Gastroesophageal sphincter (tissue), 3 donors: Measurements from ENCODE around the gene PTPRS.

Source experiments
- EP300 ChIP-seq: sonication (generic); formaldehyde crosslinking; IDR thresholded peaks from one replicate; pipeline ENCODE4 v1.6.1; 2017; ENCODE audit warnings: antibody characterized with exemption, mild to moderate bottlenecking
- POLR2A ChIP-seq, 2 donors: fragments of 450-650 bp; IDR thresholded peaks; one replicate each; pipeline ENCODE4 v1.6.1; 2017; ENCODE audit warnings: antibody characterized with exemption in 2 of 2, mild to moderate bottlenecking in 2 of 2, moderate library complexity in 1 of 2
- TF ChIP-seq, protein P1 (sequence below), 4 experiments: fragments of 200-600 bp in 2 of 4; fragments of 450-650 bp in 2 of 4; sonication (generic) in 1 of 4; IDR thresholded peaks; one replicate each; pipeline ENCODE4 v1.5.1; 2017 to 2019; ENCODE audit warnings: antibody characterized with exemption in 4 of 4, mild to moderate bottlenecking in 2 of 4, moderate library complexity in 2 of 4

DNA sequence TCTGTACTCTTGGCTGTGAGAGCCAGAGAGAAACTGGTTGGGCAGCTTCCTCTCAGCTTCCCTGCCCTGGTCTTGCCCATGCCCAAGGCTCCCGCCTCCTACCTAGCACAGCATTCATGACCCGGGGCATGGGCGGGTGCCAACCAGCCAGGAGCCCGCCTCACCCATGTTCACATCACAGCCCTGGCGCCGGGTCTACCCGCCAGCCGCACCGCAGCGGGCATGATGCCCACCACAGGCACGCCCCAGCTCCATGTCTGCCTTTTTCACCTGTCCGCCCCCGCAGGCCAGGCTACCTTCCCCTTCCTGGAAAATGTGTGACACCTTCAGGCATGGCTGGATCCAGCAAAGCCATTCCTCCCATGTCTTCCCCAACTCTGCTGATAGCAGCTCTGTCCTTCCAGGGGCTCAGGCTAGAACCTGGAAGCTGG lies 42.1 kb downstream of the PTPRS start:
- TF ChIP-seq, protein P1, sequence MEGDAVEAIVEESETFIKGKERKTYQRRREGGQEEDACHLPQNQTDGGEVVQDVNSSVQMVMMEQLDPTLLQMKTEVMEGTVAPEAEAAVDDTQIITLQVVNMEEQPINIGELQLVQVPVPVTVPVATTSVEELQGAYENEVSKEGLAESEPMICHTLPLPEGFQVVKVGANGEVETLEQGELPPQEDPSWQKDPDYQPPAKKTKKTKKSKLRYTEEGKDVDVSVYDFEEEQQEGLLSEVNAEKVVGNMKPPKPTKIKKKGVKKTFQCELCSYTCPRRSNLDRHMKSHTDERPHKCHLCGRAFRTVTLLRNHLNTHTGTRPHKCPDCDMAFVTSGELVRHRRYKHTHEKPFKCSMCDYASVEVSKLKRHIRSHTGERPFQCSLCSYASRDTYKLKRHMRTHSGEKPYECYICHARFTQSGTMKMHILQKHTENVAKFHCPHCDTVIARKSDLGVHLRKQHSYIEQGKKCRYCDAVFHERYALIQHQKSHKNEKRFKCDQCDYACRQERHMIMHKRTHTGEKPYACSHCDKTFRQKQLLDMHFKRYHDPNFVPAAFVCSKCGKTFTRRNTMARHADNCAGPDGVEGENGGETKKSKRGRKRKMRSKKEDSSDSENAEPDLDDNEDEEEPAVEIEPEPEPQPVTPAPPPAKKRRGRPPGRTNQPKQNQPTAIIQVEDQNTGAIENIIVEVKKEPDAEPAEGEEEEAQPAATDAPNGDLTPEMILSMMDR (IDR thresholded peaks at IDR 0.05), result no peak
- no peak for TF ChIP-seq EP300
- TF ChIP-seq POLR2A (IDR thresholded peaks at IDR 0.05), result no peak
